NCI-H226 (cell line): ENCODE results near the gene HYAL3.

ENCODE experiments used
- DNase-seq: peaks from one replicate; pipeline ENCODE4 v3.0.0-alpha.2; 2015

HYAL3 gene

GRCh38 chr3:50327943-50328691 is 28.9 kb upstream of the HYAL3 start, which contains the start of gene TUSC2:
Gene TUSC2 (minus strand): TSS chr3:50328223. CDS start chr3:50328099, 124 bp downstream.
- DNase-seq: peak; percentile 82

- no peak for DNase-seq
Measured at GRCh38 chr3:50327129-50327528, 27.9 kb upstream of the HYAL3 start.

- no peak for DNase-seq
Measured at GRCh38 chr3:50326182-50326541, 27.0 kb upstream of the HYAL3 start.

DNA sequence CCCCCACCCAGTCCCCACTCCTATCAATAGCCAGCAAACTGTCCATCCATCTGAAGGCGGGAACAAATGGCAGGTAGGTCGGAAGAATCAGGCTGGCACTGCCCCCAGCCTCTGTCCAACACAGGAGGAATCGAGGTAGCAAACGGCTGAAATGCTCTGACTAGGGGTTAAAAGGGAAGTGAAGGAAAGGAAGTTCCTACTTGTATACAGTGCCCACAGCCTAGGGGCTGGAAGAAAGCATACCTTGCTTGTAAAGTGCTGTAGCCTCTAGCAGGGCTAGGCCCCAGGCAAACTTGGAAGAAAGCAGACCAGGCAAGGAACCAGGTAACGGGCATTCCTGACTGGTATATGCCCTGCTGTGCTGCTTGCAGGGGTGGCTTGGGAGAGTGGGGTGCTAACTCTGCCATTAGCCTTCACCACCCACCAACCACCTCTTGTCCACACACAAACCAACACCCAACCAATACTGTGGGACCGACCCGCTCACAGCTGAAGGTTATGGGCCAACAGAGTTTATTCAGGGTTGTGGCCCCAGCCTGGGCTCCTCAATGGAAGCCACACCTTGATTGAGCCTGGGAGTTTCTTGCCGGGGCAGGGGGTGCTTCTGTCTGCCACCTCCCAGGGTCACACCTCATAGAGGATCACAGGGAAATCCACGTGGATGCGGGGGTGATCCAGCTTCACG is 26.4 kb upstream of the HYAL3 start:
- no peak for DNase-seq

GRCh38 chr3:50325113-50325480 is 25.9 kb upstream of the HYAL3 start:
- DNase-seq: no peak

DNA sequence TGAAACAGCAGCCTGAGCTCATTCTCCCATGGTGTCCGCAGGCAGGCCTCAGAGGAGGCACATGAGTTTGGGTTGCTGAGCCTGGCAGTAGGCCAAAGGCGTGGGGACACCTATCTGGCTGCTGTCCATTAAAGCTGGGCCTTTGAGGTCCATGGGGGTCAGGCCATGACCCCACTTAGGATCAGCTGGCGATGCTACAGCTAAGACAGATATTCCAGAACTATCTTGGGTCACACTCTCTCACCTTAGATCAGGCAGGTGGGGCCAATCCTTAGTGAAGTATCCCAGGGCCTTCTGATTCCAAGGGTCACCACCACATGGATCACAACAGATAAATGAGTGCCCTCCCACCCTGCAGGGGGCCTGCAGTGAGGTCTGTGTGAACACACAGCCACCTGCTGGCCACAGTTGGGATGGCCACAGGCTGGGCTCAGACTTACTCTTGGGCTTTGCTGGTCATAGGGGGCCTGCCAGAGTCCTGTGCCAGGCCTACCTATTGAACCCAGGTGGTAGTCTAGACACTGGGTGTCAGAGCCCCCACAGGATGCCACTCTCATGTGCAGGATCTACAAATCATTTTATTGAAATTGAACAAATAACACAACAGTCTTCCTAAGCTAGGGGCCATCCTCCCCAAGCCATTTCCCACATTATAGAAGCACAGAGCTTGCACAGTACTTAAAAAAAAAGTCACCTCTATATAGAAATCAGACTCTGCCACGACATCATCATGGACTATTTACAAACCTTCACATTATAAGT is 25.3 kb upstream of the HYAL3 start:
- DNase-seq: no peak

GRCh38 chr3:50323614-50324199 is 24.5 kb upstream of the HYAL3 start:
- no peak for DNase-seq

- DNase-seq: no peak
Measured at GRCh38 chr3:50323092-50323600, 23.9 kb upstream of the HYAL3 start.

DNA sequence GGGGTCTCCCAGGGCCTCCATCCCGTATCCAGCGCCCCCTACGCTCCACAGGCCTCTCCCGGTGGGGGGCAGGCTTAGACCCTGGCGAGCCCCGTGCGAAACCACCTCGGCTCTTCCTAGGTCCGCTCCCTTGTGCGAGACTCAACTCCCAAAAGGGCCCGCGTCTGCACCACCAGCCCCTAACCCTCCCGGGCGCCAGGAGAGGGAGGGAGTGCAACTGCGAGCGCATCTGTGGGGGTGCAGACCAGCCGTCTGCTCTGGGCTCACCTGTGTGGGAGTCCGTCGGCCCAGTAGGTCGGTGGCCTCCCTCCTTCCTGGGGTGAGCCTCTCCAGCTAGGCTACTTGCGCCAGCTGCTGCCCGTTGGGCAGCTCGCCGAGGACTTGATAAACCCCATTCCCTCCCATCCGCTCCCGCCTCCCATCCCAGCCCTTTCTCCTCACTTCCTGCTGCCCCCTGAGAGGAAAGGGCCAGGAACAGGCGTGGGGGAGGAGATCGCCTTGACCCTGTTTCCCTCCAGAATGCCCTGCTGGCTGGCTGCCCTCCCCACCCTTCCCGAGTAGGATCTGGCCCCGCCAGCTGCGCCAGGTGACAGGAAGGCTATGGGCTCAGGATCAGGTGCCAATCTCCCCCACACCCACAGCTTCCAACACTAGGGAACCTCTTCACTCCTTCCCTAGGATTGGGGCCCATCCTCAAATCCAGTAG is 23.3 kb upstream of the HYAL3 start, which contains the start of gene HYAL2:
HYAL2 (minus strand) TSS at position 360 of the 706 bp plus-strand sequence. CDS start 2,256 bp downstream, outside the sequence.
- no peak for DNase-seq

GRCh38 chr3:50322115-50322385 is 22.8 kb upstream of the HYAL3 start:
- no peak for DNase-seq

DNA sequence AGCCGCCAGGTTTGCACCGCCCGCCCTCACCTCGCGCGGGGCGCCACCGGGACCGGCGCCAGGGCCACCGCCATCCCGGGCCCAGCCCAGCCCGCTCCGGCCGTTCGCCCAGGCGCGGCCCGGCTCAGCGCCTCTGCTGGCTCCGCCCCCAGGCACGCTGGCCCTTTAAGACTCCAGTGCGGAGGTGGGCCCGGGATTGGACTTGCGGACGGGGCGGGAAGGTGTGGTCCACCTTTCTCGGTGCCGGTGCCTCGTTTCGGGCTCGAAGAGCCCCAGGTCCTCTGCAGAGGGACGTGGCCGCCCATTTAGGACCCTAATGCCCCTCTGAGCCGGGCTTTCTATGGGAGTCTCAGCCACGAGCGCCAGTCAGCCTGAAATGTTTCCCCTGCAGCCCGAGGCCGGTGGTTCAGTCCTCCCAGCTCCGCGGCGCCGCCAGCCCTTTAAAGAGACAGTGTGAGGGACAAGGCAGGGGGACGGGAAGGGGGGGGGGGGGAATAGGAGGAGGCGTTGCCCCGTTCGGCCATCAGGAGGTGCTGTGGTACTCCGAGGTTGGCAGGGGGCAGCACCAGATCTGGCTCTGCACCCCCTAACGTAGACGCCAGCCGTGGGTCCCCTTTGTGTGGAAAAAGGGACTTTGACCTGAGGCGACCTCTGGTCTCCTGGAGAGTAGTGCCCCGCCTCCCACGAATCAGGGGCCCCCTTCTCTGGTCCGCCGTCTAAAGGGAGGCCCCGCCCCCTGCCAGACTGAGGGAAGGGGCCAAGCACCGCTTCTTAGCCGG is 22.3 kb upstream of the HYAL3 start:
- peak; percentile 69 for DNase-seq

DNA sequence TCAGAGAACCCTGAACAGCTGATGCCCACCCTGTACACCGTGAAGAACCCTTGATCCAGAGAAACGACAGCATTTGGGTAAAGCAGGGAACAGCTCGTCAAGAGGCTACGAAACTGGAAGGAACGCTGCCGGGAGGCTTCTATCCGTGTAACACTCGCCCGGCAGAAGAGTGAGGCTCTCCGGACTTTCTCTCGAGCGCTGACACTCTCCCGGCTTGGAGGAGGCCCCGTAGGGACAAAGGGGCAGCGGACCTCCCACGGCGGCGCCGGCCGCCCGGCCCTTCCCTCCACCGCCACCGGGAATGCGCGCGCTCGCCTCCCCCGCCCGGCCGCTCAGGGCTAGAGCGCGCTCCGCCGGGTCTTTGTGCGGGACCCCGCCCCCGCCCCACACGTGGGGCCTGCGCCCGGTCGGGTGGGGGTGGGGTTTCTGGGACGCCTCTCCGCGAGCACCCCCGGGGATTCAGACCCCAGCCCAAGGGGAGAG is 21.7 kb upstream of the HYAL3 start:
- no peak for DNase-seq

GRCh38 chr3:50319894-50320625 is 20.9 kb upstream of the HYAL3 start:
- DNase-seq: no peak

DNA sequence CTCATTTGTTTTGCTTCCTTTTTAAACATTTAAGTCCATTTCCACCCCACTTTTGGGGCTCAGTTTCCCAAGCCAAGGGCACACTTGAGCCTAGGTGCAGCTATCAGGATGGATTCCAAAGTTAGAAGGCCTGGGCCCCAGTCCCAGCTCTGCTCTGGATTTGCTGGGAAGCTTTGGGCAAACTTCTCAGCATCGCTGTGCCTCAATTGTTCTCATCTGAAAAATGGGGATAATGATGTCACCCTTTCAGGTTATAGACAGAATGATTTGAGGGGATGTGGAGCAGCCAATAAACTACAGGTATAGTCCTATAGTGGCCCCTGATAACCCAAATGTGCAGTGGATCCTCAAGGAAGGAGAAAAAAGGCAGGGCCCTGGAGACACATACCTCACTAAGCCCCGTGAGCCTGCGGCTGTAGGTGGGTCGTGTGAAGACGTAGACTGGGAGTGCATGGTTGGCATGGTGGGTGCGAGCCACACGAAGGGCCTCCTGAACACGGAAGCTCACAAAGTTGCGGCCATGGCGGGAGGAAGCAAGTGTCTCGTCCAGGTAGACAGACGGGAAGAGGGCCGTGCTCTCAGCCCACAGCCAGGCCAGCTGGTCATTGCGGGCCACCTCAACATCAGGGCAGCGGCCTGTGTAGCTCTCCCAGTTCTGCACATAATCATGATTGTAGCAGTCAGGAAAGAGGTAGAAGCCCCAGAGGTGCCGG is 20.1 kb upstream of the HYAL3 start:
- no peak for DNase-seq

DNA sequence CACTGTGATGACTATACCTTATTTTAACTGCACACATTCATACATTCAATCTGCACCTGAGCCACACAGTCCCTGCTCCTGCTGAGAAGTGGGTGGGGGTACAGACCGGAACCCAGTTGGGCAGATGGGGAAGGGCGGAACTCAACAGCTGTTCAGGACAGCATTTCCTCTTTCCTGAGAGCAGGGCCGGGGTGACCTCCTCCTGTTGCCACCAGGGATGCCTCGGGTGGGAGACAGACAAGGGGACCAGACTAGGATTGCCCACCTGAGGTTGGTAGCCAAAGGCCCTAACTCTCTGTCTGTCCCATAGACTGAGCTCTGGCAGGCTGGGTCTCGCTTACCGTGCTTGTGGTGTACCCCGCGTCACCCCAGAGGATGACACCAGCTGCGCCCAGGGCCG is 19.4 kb upstream of the HYAL3 start:
- no peak for DNase-seq

DNA sequence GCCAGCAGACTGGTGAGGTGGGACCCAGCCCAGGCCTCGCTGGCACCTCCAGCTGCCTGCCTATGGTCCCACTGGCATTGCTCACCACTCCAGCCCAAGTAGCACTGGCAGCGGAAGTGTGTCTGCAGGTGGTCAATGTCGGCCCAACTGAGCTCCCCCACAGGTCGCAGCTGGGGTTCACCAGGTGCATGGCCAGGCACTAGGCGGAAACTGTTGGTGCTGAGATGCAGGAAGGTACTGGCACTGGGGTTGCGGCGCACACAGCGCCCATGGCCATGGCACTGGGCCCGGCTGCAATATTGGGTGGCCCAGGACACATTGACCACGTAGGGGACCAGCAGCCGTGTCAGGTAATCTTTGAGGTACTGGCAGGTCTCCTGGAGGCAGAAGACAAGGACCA is 19.0 kb upstream of the HYAL3 start:
- DNase-seq: no peak

GRCh38 chr3:50317300-50317699 is 18.1 kb upstream of the HYAL3 start:
- DNase-seq: no peak

GRCh38 chr3:50316657-50317242 is 17.5 kb upstream of the HYAL3 start:
- DNase-seq: peak; percentile 85

GRCh38 chr3:50314816-50315215 is 15.6 kb upstream of the HYAL3 start:
- no peak for DNase-seq

- DNase-seq: no peak
Measured at GRCh38 chr3:50314342-50314741, 15.1 kb upstream of the HYAL3 start.
